Ovary (tissue), 9 donors: ENCODE measurements around the gene MYL5. TPM values are rescaled to one million over a fixed set of nuclear protein-coding genes. Genes with fewer than 3 reads are reported as not detected.

Experiments
- DNase-seq, 5 donors: peaks; one replicate each; pipeline ENCODE4 v3.0.0-alpha.2; 2019 to 2020
- H3K27ac ChIP-seq, 2 donors: fragments of 200-600 bp; one replicate each; pipeline versions ENCODE4 v1.5.1 to v1.8.0; 2019 to 2022
- H3K27me3 ChIP-seq: fragments of 200-600 bp; one replicate; pipeline ENCODE4 v1.8.0; 2022
- H3K36me3 ChIP-seq: fragments of 200-600 bp; sonication (generic); one replicate; pipeline ENCODE4 v1.5.1; 2019
- H3K4me1 ChIP-seq: one replicate; pipeline ENCODE4 v1.8.1; 2013; ENCODE audit warnings: mild to moderate bottlenecking, moderate library complexity; ENCODE audit not compliant: insufficient read depth
- H3K4me3 ChIP-seq: fragments of 200-600 bp; sonication (generic); one replicate; pipeline ENCODE4 v1.5.1; 2017
- H3K9me3 ChIP-seq, 2 donors: fragments of 200-600 bp in 1 of 2; sonication (generic) in 1 of 2; one replicate each; pipeline versions ENCODE4 v1.5.1 to v1.8.1; 2013 to 2019; ENCODE audit warnings: mild to moderate bottlenecking in 1 of 2, moderate library complexity in 1 of 2
- CTCF ChIP-seq, 3 donors: fragments of 450-650 bp in 2 of 3; fragments of 200-600 bp in 1 of 3; IDR thresholded peaks; one replicate each; pipeline versions ENCODE4 v1.5.1 to v1.8.0; 2016 to 2022; ENCODE audit warnings: antibody characterized with exemption in 3 of 3, mild to moderate bottlenecking in 1 of 3
- EP300 ChIP-seq: sonication (generic); formaldehyde crosslinking; IDR thresholded peaks from one replicate; pipeline ENCODE4 v1.6.1; 2017; ENCODE audit warnings: antibody characterized with exemption
- POLR2A ChIP-seq: fragments of 450-650 bp; IDR thresholded peaks from one replicate; pipeline ENCODE4 v1.6.1; 2017; ENCODE audit warnings: antibody characterized with exemption, mild to moderate bottlenecking, moderate library complexity
- WGBS, 3 donors: extraction: QIAGEN DNeasy Blood & Tissue Kit in 1 of 3; methylation state at CpG; one replicate each; pipeline versions ENCODE4 v1.1.5 to v1.1.7; 2013 to 2017; 5-methylcytosine and 5-hydroxymethylcytosine counted together
- intact Hi-C, 4 donors: fragments of 100-400 bp; cut with DNase I; formaldehyde crosslinking; loops; one replicate each; pipeline versions ENCODE4 v1.11.0 to v1.15.1; 2022 to 2023
- polyA plus RNA-seq, 2 donors: library from polyadenylated mRNA; stranded (reverse); fragments of 200-250 nt in 1 of 2; fragments of 350-450 nt in 1 of 2; fragmentation: Illumina TruSeq in 1 of 2; extraction: RNeasy Lipid Tissue Mini Kit (QIAGEN cat#74804) in 1 of 2; gene quantifications; one replicate each; pipeline ENCODE4 v1.2.3, GENCODE V29; 2013 to 2014
- total RNA-seq, 7 donors: library from RNA; depleted of rRNA in 2 of 7; stranded (reverse); fragments of >200 nt in 2 of 7; fragmentation: NEBNext Ultra II Directional in 3 of 7; extraction: Animal tissue kit (Norgen Biotek cat#: 25700) in 3 of 7; gene quantifications; one replicate each; pipeline versions ENCODE4 v1.1.0 to v1.2.4, GENCODE V29; 2016 to 2023
- donor health status: DM: no; HTN: no; CAD: no; lungs with moderate emphysema.
- donor health status: DM: no; HTN: no; CAD: no.
- donor health status: Bipolar disorder and iron deficiency.
- donor health status: DM: yes; HTN: yes; CAD: no.
- donor health status: DM: no; HTN: no; CAD: no.
- donor health status: DM: yes; HTN: yes; CAD: no.

Gene MYL5
- total and polyA plus RNA-seq, 9 donors: 4.0 to 18.3 (median 9.3) TPM

DNA sequence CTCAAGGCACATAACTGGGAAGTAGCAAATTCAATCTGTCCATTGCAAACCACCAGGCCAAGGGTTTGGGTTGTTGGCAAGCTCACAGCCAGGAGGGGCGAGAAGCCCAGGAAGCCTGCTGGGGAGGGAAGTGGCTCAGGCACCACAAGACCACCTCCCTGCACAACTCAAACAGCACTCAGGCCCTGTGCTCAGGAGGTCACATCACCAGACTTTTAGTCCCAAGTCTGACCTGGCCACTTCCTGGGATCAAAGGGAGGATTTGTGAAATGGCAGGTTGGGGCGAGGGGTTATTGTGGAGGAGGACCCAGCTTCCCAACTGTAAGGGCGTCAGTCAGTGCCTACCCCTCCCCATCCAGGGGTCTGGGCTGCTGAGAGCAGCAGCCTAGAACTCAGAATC is 2.6 kb upstream of the MYL5 start:
- TF ChIP-seq CTCF (IDR thresholded peaks at IDR 0.05) (no peak), EP300 (no peak), POLR2A (no peak)
- H3K27me3 ChIP-seq: no peaks in the 10 kb centered on the region
- H3K36me3 ChIP-seq: no peaks in the 10 kb centered on the region
- H3K4me3 ChIP-seq: no peak overlapping the region
- WGBS, 3 donors: 82 to 89% (median 84%) methylated on average over 3 of the region's 3 CpGs
- H3K9me3 ChIP-seq: no peaks in the 10 kb centered on the region
- peaks cover 17% of the 10 kb centered on the region for H3K4me1 ChIP-seq
- no peak for DNase-seq
- intact Hi-C loops: loop anchor here in 1 of 4 donors (5.0 to 10.0 kb wide), 3 partner anchors 113 to 1793 kb away; partner anchors contain the start of genes RNF4 and ZNF141
- H3K27ac ChIP-seq: no peak overlapping the region

DNA sequence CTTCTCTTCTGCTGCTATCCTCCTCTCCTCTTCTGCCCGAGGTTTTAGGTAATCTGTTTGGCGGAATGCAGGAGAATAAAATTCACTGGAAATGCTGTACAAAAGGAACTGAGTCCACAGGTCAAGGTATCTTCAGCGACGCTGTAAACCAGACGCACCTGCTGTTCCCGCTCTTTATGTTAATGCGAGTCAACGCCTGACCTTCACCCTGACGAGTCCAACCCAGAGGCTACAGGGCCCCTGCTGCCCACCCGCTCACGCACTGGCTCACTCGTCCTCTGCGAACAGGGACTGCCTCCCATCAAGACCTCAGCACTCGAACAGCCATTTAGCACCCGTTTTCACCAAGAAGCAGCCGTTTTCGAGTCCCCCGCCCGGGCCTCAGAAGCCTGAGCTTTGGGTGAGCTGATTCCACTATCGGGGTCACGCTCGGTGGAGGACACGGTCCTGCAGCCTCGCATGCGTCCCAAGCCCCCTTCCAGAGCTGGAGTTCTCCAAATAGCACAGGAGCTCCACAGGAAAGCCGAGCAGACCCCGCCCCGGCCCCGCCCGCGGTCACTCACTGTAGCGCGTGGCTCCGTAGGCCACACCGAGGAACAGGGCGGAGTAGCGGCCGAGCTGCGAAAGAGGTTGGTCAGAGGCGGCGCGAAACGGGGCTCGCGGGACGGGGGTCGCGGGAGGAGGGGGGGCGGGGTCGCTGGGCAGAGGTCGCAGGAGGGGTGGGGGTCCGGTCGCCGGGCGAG is 822 bp upstream of the MYL5 start:
- 5 to 8% (median 7%) methylated on average over 38 to 55 of the region's 55 CpGs for WGBS, 3 donors
- H3K4me1 ChIP-seq: peaks cover 17% of the 10 kb centered on the region
- DNase-seq: no peak
- no peak for TF ChIP-seq CTCF (IDR thresholded peaks at IDR 0.05)
- TF ChIP-seq EP300: no peak
- no peak for TF ChIP-seq POLR2A
- no peaks in the 10 kb centered on the region for H3K9me3 ChIP-seq
- peak overlapping the region in 1 of 2 donors; percentile 51 for H3K27ac ChIP-seq
- intact Hi-C loops: loop anchor here in 1 of 4 donors (5.0 to 10.0 kb wide), 3 partner anchors 111 to 1791 kb away; partner anchors contain the start of genes RNF4 and ZNF141
- no peaks in the 10 kb centered on the region for H3K36me3 ChIP-seq
- H3K4me3 ChIP-seq: peak overlapping the region; percentile 100
- H3K27me3 ChIP-seq: no peaks in the 10 kb centered on the region

DNA sequence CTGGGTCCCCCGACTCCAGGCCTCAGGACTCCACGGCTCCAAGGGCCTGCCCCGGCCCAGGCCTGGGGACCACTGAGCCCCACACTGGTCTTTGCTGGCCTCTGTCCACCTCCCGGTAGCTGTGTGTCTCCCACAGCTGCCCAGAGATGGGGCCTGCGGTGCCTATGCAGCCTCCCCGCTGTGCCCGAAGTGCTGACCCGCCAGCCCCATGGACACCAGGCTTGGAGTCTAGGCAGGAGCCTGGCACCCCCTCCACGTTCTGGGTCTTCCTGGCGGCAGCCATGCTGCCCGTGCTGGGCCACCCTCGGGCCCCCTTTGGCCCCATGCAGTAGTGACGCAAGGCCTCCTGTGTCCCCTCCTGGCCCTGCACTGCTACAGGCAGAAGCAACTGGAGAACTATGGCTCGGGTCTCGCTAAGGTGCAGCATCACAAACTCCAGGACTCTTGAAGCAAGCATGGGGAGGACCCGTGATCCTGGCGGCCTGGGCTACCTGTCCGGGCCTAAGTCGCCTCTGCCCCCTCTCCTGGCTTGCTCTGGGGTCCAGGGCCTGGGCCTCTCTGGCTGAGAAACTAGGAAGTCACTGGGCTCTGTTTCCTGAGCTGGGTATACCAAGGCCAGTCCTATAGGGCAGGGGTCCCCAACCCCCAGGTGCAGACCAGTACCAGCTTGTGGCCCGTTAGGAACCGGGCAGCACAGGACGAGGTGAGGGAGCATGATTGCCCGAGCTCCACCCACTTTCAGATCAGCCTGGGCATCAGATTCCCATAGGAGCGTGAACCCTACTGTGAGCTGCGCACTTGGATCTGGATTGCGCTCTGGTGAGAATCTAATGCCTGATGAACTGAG is 917 bp downstream of the MYL5 start:
- H3K9me3 ChIP-seq: no peaks in the 10 kb centered on the region
- no peaks in the 10 kb centered on the region for H3K36me3 ChIP-seq
- H3K4me3 ChIP-seq: peak overlapping the region; percentile 100
- H3K27ac ChIP-seq: peak overlapping the region; percentile 70 to 97
- WGBS, 3 donors: 53 to 60% (median 59%) methylated on average over 26 of the region's 26 CpGs
- intact Hi-C loops: loop anchor here in 1 of 4 donors (10.0 kb wide), 2 partner anchors 110 to 1790 kb away; partner anchors contain the start of gene RNF4
- TF ChIP-seq EP300: no peak
- TF ChIP-seq POLR2A: no peak
- TF ChIP-seq CTCF (IDR thresholded peaks at IDR 0.05): no peak
- H3K27me3 ChIP-seq: no peaks in the 10 kb centered on the region
- DNase-seq: peak in 4 of 5 donors; percentile 47 to 66 (median 62)
- peaks cover 12% of the 10 kb centered on the region for H3K4me1 ChIP-seq
